ENCODE results near the gene EBNA1BP2. TPM values are rescaled to one million over a fixed set of nuclear protein-coding genes. Genes with fewer than 3 reads are reported as not detected.

The EBNA1BP2 gene
- total and polyA plus RNA-seq, 2 of the 13 experiments (the other 11 are each of a cell fraction or from before 2014, with no cell fraction given) = 27.1 to 102 TPM

- TF ChIP-seq ZNF512B (CRISPR knock-in tag; IDR thresholded peaks at IDR 0.05; ENCODE audit: borderline replicate concordance) = no peak
- no peak for TF ChIP-seq ZNF432 (CRISPR knock-in tag; IDR thresholded peaks at IDR 0.05; ENCODE audit: borderline replicate concordance)
- 0 out of 2 replicates have a peak, but pooled peaks have one; percentile 28 for TF ChIP-seq ZNF556 (CRISPR knock-in tag; IDR thresholded peaks at IDR 0.05; ENCODE audit: borderline replicate concordance)
- peak; percentile 53; the same call in 1 of the 2 replicates for TF ChIP-seq ZNF574 (CRISPR knock-in tag; IDR thresholded peaks at IDR 0.05)
- TF ChIP-seq NFYC (CRISPR knock-in tag; IDR thresholded peaks at IDR 0.05) = no peak
- TF ChIP-seq SIX4 (CRISPR knock-in tag; IDR thresholded peaks at IDR 0.05) = no peak
- TF ChIP-seq SUZ12 (IDR thresholded peaks at IDR 0.05; ENCODE audit: low read depth, low read length) = no peak
- TF ChIP-seq ZNF44 (CRISPR knock-in tag; IDR thresholded peaks at IDR 0.05) = no peak
- no peak for TF ChIP-seq POGK (CRISPR knock-in tag; conservative IDR thresholded peaks at IDR 0.05)
- TF ChIP-seq MYC (CRISPR knock-in tag; IDR thresholded peaks at IDR 0.05; ENCODE audit: borderline replicate concordance) = no peak
- no peak for TF ChIP-seq HMGA1 (CRISPR knock-in tag; conservative IDR thresholded peaks at IDR 0.05)
- TF ChIP-seq YEATS2 (CRISPR knock-in tag; IDR thresholded peaks at IDR 0.05; ENCODE audit: borderline replicate concordance) = no peak
- TF ChIP-seq ZNF577 (CRISPR knock-in tag; IDR thresholded peaks at IDR 0.05; ENCODE audit: borderline replicate concordance, low read depth) = no peak
- TF ChIP-seq ZNF557 (CRISPR knock-in tag; IDR thresholded peaks at IDR 0.05) = no peak
- TF ChIP-seq HINFP (CRISPR knock-in tag; IDR thresholded peaks at IDR 0.05; ENCODE audit: low read depth) = no peak
- TF ChIP-seq HOXD1 (CRISPR knock-in tag; IDR thresholded peaks at IDR 0.05) = 0 out of 2 replicates have a peak, but pooled peaks have one; percentile 39
- TF ChIP-seq KDM1A (CRISPR knock-in tag; IDR thresholded peaks at IDR 0.05) = no peak
- no peak for TF ChIP-seq ZNF850 (CRISPR knock-in tag; conservative IDR thresholded peaks at IDR 0.05)
- TF ChIP-seq ONECUT2 (CRISPR knock-in tag; IDR thresholded peaks at IDR 0.05) = no peak
- TF ChIP-seq ZNF569 (CRISPR knock-in tag; IDR thresholded peaks at IDR 0.05; ENCODE audit: borderline replicate concordance) = no peak
- no peak for TF ChIP-seq CENPT (CRISPR knock-in tag; IDR thresholded peaks at IDR 0.05; ENCODE audit: low read depth)
- TF ChIP-seq MXI1 (IDR thresholded peaks at IDR 0.05; ENCODE audit: borderline replicate concordance, low read depth, low read length) = no peak
Observed at GRCh38 chr1:43206600-43207228, 34.6 kb upstream of the EBNA1BP2 start (continued).
